Retina (tissue), 1 donor: ENCODE results near the gene TP53BP2.
"Not testable (repeated sequence)": the region's sequence is repeated elsewhere in the genome, so short reads cannot be mapped to it uniquely, and the experiment has no call there.

ENCODE experiments used
- DNase-seq: peaks from one replicate; pipeline ENCODE4 v3.0.0-alpha.2; 2016

Gene TP53BP2

GRCh38 chr1:223738465-223739365, 107.0 kb downstream of the TP53BP2 start:
- no peak for DNase-seq

GRCh38 chr1:223737342-223737741, 108.4 kb downstream of the TP53BP2 start:
- DNase-seq, result no peak

GRCh38 chr1:223736638-223737037, 109.1 kb downstream of the TP53BP2 start:
- not testable (repeated sequence) for DNase-seq

GRCh38 chr1:223733898-223734852, 111.6 kb downstream of the TP53BP2 start:
- no peak for DNase-seq

- DNase-seq, result no peak
Measured at GRCh38 chr1:223732993-223733798, 112.6 kb downstream of the TP53BP2 start.

GRCh38 chr1:223731133-223731770, 114.5 kb downstream of the TP53BP2 start:
- DNase-seq, result no peak

- DNase-seq, result no peak
Measured at GRCh38 chr1:223730479-223731132, 115.1 kb downstream of the TP53BP2 start.

GRCh38 chr1:223729906-223730305, 115.8 kb downstream of the TP53BP2 start:
- DNase-seq, result no peak
